HG03469 (cell line): Measurements from ENCODE around the gene PEMT.
"Not testable (repeated sequence)": the region's sequence is repeated elsewhere in the genome, so short reads cannot be mapped to it uniquely, and the experiment has no call there.

Source experiments
- ATAC-seq: cut with Tn5 transposase; IDR thresholded peaks from one replicate; pipeline ENCODE4 v1.9.1; 2021; ENCODE audit warnings: mild to moderate bottlenecking, moderate library complexity, moderate number of reproducible peaks; ENCODE audit not compliant: unreplicated experiment

Gene PEMT

DNA sequence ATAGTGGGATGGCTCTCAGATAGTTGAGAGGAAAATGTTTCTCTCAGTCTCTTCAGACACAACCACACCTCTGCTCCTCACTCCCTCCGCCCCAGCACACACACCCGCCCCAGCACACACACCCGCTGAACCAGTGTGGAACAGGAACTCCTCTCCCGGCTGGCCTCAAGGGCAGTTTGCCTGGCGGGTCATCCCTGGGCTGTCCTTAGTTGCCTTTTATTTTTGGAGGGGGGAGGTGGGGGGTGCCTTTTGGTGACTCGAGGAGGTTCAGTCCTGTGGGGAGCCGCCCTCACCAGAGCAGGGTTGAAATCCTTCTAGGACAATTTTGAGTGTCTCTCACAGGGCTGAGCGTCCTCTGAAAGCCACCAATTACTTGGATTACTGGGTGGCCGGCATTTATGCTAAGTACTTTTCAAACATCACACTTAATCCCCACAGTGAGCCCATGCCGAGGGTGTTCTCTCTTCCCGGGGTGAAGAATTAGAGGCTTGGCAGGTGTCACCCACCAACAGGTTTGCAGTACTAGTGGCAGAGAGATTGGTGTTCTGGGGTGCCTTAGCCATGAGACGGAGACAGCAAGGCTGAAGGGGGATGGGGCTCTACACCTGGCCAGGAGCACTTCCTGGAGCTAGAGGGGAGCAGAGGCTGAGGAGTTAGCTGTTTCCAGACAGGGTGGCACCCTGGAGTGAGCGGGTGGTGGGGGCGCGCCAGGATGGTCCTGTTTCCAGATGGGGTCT, 98.1 kb downstream of the PEMT start:
- ATAC-seq: no peak

DNA sequence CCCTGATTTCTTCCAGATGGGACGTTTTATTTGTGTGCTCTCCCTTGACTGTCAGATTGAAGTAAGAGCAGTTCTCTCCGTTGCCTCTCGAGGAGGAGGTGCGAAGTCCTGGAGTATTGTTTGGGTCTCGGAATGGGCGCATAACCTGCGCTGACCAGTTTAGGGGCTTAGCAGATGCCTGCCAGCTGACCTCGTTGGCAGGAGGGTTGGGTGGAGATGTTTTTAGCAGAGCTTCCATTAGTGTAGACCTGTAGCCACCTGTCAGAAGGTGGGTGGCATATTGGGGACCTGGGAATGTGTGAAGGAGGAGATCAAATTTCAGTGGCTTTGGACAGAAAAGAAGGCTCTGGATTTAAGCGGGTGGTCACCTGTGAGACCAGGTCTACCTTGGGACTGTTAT, 98.9 kb downstream of the PEMT start:
- ATAC-seq: no peak

DNA sequence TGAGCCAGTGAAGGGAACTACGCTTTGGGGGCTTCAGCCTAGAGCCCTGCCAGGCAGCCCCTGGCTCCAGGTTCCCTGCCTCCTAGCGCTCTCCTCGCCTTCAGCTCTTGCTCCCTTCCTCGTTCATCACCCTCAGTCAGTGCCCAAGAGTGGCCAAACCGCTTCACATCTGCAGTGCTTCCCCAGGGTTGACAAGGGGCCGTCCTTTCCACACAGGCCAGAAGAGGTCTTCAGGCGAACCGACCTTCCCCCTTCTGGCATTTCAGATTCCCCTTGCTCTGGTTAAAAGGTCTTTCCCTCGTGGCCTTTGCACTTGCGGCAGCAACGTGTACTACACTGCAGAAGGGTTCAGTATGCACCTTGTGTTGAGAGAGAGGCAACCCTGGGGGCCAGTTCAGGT, 99.4 kb downstream of the PEMT start:
- ATAC-seq: no peak

DNA sequence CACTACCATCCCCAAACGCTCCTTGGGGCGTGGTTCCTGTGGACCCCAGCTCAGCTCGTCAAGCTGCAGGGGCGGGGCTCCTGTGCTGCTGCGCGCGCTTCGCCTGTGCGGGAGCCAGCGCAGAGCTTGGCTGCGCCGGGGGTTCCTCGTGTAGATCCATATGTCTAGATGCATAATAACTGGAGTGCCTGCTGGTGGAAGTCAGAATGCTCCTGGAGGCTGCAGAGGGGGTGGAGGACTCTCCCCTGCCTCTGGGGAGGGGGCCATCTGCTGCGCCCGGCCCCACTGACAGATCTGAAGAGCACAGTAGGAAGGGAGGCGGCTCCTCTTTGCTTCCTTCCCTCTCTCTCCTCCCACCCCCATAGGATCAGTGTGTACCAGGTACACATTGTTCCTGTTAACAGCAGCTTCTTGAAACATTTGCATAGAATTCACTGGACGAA, 99.9 kb downstream of the PEMT start:
- no peak for ATAC-seq

DNA sequence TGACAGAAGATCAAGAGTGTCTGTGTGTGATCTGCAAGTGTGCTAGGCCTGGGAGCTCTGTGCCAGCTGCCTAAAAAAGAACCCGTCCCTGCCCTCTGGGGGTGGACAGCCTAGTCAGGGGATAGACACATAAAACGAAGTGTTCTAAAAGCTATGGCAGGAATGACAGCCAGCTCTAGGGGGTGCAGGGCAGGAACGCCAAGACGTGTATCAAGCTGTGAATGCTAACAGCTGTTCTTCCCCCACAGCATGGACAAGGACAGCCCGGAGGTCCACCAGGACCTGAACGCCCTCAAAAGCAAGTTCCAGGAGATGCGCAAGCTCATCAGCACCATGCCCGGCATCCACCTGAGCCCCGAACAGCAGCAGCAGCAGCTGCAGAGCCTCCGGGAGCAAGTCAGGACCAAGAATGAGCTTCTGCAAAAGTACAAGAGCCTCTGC, 100.5 kb downstream of the PEMT start:
- no peak for ATAC-seq

DNA sequence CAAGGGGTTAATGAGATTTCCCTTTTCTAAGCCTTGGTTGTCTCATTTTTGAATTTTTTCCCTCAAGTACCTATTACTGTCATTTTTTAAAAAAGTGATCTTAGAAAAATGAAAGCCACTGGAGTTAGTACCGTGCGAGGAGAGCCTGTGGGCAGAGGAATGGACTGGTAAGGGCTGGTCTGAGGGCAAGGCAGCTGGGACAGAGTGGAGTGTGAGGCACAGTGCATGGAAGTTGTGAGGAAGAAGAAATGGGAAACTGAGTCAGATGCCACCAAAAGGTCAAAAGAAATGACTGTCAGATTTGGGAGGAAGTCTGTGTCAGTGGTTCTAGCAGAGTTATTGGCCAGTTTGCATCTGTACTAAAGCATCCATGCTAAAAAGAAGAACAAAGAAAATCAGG, 103.5 kb downstream of the PEMT start:
- no peak for ATAC-seq

DNA sequence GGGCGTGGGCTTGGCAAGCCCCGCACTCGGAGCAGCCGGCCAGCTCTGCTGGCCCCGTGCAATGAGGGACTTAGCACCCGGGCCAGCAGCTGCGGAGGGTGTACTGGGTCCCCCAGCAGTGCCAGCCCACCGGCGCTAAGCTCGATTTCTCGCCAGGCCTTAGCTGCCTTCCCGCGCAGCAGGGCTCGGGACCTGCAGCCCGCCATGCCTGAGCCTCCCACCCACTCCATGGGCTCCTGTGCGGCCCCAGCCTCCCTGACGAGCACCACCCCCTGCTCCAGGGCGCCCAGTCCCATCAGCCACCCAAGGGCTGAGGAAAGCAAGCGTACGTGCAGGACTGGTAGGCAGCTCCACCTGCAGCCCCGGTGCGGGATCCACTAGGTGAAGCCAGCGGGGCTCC, 105.1 kb downstream of the PEMT start:
- ATAC-seq: not testable (repeated sequence)

DNA sequence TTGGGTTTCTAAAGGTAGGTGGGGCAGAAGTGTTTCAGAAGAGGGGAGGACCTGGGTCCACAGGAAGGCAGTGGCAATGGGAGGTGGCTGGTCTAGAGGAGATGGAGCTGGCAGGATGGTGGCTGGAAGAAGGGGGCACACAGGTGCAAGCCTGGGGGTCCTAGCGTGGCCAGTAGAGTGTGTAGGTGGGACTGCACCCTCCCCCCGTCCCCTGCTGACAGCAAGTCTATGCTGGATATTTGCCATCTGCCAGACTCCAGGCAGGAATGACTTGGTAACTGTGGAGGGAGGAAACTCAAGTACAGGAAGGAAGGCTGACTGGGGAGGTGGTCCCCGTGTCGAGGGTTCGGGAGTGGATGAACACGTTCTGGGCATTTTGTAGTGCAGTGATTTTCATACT, 106.1 kb downstream of the PEMT start:
- ATAC-seq: no peak

DNA sequence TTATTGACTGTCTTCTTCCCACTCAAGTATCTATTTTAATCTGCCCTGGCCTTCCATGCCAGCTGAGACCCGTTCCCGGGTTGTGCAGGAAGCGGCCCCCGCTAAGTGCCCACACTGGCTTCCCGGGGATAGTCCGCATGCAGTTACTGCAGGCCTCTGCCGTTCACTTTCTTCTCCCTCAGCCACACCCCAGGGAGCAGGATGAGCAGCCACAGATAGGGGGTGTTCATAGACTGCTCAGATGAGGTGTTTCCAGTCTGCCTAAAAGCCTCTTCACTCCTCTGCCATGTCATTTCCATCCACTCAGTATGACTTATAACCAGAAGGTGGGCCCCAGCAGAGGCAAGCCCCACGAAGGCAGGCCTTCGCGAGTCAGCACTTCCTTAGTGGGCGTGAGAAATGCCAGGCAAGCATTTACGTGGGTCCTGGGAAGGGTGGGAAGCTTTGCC, 107.0 kb downstream of the PEMT start:
- no peak for ATAC-seq

DNA sequence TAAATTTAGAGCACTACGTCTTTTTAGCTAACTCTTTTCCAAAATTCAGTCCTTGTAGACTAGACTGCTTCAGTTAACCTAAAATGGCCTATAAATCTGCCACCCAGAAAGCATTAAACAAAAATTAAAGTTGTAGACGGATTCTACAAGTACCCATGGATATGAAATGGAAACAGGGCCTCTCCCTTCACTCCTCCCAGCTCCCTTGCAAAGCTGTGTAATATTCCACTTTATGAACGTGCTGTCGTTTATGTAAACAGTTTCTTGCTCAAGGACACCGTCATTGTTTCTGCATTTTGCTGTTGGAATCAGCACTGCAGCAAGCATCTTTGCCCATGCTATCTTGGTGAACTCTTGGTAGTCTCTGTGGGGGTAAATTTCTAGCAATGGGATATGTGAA, 109.6 kb downstream of the PEMT start:
- no peak for ATAC-seq

DNA sequence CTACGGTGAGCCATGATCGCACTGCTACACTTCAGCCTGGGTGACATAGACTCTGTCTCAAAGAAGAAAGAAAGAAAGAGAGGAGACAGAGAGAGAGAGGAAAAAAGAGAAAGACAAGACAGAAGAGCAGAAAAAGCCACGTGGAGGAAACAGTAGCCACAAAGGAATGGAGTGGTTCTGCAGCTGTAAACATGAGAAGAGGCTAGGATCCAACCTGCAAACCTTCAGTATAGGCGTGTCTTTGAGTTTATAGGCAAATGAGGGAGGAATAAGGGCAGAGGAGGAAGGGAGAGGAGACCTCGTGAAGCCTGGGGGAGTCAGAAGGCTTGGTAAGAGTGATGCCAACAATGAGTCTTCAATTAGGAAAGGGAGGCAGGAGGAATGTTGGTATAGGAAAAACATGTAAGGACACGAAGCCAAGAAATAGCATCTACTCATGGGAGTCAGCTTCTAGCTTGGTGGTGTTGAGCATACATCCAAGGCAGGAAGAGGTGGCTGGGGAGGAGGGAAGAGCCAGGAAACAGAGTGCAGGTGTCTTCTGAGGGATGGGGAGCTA, 110.8 kb downstream of the PEMT start:
- ATAC-seq: no peak

DNA sequence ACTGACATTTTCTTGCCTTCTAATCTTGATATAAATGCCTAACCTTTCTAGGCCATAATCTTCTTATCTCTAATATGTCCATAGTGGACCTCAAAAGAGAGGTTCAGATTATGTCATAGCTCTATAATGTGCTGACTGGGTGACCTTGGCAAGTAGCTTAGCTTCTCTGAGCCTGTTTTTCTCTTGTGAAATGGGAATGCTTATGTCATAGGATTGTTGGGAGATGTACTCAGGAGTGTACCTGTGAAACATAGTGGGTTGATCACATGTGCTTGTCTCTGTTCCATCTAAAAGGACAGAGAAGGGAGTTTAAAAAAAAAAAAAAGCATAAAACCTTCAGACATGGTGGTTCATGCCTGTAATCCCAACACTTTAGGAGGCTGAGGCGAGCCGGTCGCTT, 112.3 kb downstream of the PEMT start:
- no peak for ATAC-seq

DNA sequence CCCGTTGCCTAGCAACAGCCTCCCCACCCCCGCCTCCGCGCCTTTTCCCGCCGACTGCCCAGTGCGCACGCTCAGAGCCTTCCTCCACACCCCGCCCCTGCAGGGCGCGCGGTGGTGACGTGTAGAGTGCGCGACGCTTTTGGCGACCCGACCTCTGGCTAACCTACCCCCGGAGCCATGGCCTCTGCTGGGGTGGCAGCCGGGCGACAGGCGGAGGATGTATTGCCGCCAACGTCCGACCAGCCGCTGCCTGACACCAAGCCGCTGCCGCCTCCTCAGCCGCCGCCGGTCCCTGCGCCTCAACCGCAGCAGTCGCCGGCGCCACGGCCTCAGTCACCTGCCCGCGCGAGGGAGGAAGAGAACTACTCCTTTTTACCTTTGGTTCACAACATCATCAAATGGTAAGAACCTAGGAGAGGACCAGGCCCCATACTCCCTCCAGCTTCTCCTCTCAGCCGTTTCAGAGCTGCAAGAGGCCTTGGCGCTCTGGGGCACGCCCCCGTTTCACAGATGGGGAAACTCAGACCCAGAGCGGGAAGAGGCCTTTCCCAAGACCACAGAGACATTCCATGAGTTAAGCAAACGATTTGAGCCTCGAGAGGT, 114.5 kb downstream of the PEMT start, which contains the start of gene MED9:
Gene MED9 (plus strand): TSS at position 136 of the 603 bp plus-strand sequence. CDS start 42 bp downstream, at position 178.
- no peak for ATAC-seq

DNA sequence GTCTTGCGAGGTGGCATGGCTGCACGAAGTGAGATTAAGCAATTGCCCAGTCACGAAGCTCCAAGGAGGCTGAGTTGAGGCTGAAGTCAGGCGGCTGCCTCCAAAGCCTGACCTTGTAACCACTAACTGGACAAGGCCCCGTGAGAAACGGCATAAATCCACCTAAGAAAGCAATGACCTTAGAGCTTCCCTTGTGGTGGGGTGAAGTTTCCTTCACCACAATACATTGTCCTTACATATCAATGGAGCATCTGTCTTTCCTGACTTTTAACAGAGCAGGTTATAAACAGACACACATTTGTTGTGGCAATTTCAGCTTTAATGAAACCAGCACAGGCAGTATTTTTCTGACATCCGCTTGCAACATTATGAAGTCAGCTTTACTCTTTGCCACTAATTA, 117.2 kb downstream of the PEMT start:
- ATAC-seq: no peak

DNA sequence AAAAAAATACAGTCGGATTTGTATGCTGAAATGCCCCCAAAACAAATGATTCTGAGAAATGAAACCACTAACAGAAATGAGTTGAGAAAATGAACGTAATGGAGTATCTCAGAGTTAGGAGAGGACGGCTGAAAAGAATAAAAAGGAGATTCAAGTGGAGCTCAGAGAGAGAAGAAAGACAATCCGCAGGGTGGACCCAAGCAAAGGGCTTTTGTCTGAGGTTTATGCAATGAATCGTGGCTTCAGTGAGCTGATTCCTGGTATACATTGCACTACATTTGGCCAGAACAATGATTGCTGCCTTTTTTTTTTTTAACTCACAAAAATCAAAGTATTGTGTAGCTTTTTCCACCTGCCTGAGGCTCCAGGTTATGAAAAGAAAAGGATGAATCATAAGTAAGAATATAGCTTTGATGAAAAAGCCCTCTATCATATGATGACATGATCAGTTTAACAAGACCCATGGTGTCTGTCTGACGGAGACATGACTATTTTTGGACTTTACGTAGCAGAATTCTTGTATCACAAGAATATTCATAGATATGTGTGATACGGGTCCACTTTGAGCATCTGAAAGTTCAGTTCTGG, 119.1 kb downstream of the PEMT start:
- no peak for ATAC-seq

DNA sequence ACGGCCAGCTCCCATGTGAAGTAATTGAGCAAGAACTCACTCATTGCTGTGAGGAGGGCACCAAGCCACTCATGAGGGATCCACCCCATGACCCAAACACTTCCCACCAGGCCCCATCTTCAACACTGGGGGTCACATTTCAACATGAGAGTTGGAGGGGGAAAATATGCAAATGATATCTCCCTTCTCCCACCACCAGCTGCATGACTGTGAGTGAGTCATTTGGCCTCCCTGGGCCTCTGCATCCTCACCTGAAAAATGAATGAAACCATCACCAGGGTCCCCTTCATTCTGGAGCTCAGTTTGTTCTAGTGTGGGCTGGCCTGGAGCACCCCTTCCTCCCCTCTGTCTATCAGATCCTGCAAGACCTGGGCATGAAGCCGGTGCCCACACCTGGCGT, 121.5 kb downstream of the PEMT start:
- ATAC-seq: no peak

DNA sequence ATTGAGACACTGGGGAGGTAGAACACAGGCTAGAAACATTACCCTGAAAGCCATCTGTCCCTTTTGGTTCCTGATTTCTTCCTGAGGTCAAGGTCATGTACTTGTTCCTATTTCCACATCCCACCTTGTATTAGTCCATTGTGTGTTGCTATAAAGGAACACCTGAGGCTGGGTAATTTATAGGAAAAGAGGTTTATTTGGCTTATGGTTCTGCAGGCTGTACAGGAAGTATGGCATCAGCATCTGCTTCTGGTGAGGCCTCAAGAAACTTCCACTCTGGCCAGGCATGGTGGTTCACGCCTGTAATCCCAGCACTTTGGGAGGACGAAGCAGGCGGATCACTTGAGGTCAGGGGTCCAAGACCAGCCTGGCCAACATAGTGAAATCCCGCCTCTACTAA, 122.2 kb downstream of the PEMT start:
- ATAC-seq: no peak

DNA sequence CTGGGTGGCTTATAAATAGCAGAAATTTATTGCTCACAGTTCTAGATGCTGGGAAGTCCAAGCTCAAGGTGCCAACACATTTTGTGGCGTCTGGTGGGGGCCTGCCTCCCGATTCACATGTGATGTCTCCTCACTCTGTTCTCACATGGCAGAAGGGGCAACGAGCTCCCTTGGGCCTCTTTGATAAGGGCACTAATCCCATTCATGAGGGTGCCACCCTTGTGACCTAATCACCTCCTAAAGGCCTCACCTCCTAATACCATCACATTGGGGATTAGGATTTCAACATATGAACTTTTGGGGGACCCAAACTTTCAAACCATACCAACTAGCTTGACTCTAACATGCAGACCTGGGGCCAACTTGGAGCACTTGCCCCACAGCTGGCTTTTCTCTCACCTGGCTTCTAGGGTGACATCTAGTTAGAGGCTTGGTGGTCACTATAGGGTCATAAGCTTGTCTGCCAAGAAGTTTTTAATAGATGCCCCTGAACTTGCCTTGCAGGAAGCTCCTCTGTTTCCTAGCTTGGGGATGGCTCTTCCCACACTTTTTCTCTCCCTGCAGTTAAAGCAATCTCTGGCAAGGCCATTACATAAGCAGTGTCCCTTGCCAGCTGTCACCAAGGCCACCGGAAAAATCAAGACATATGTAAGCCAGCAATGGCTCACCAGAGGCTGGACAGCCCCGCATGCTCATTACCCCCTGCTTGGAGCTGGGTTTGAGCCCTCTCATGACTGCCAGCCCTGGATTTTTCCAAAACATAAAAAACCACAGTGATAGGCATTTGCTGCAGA, 123.1 kb downstream of the PEMT start:
- ATAC-seq: no peak

DNA sequence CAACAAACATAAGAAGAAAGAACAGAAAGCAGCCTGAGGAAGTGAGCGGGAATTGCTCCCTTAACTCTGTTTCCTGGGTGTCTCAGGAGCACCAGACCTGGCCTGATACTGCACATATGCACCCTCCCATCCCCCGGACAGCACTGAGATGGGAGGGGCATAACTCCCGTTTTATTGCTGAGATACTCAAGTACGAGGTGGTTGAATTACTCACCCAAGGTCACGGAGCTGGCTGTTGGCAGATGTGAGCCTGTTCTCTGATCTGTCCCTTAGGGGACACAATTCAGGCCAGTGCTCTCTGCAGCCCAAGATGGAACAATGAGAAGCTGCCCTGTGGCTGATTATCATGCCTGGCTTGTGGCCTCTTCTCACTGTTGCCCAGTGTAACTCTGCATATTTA, 123.8 kb downstream of the PEMT start:
- no peak for ATAC-seq

DNA sequence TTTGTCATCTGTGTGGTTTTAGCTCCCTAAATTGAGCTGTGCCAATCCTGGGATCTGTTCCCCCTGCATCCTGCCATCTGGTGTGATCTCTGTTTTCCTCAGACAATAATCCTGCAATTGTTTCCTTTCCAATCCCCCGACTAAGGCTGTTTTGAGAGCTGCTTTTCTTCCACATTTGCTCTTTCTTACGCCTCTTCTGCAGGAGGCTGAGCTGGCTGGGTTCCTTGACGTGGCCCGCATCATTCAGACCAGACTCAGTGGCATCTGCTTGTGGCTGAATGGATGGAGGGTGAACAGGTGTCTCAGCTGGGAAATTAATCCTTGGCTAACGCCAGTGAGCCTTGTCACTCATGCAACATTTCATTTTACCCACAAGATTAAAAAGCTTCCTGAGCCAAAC, 124.5 kb downstream of the PEMT start:
- ATAC-seq: no peak

DNA sequence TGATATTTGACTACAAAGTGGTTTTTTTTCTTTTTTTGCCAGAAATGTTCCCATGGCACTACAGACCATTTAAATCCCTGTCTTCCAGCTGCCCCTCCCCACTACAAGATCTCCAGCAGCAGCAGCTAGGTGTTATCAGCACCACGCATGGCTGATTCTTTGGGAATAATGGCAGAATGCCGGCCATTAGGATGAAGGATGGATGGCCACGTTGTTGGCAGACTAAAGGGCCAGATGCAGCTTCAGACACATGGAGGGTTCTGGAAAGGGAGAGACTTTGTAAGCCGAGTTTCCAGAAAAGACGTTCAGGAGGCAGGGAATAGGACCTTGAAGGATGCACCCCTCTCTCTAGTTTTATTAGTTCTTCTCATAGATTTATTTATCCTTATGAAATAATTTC, 125.0 kb downstream of the PEMT start:
- no peak for ATAC-seq
